ENCODE data around the gene ASIC4. TPM values are rescaled to one million over a fixed set of nuclear protein-coding genes. Genes with fewer than 3 reads are reported as not detected.
A peak's percentile ranks its signal among the peaks of the same experiment; 100 is the strongest.

The ASIC4 gene
- polyA plus RNA-seq, 2 of the 4 experiments (the other 2 are of a cell fraction): 0.04 TPM; not detected in 1

- TF ChIP-seq ESRRA (IDR thresholded peaks at IDR 0.05; ENCODE audit: borderline replicate concordance, low read length) (peak; percentile 95), PBX3 (IDR thresholded peaks at IDR 0.05) (no peak)
- CTCF ChIA-PET: interaction anchor here (0.6 to 79.1 kb wide), 38 partner anchors 8 to 227 kb away, joined by 3 to 3291 read pairs (median 4); partner anchors contain the start of genes ASIC4, GMPPA, OBSL1 and SPEG
- no peaks in the 10 kb centered on the region for H3K9me3 ChIP-seq
- H3K27ac ChIP-seq: no peak overlapping the region
- peaks cover 12% of the 10 kb centered on the region for H3K4me1 ChIP-seq
- WGBS (ENCODE audit: missing lambda C conversion rate): 79% methylated on average over 12 of the region's 12 CpGs
- DNase-seq (ENCODE audit: low read depth in 1 of 2, low spot score in 1 of 2) (no peak), ATAC-seq (no peak), FAIRE-seq (no peak)
- POLR2A ChIA-PET: interaction anchor here (0.6 to 1.5 kb wide), 2 partner anchors 30 to 153 kb away, joined by 3 to 11 read pairs; partner anchors contain the start of gene OBSL1
- H3K4me2 ChIP-seq: peak overlapping the region; percentile 89; the same call in 2 of the 3 replicates
- no peak overlapping the region for H3K4me3 ChIP-seq
Observed at GRCh38 chr2:219540784-219541504, 26.7 kb downstream of the ASIC4 start.

- Histone ChIP-seq H3K27ac (peak overlapping the region in 1 of 2 experiments; percentile 79; a peak in 3 of 6 replicates), H3K4me2 (peak overlapping the region; percentile 89), H3K4me1 (peaks cover 12% of the 10 kb centered on the region), H3K9me3 (no peaks in the 10 kb centered on the region), H3K4me3 (peak overlapping the region; percentile 32)
- FAIRE-seq: no peak
- TF ChIP-seq NPAS2 (CRISPR knock-in tag; IDR thresholded peaks at IDR 0.05; ENCODE audit: borderline replicate concordance) (no peak), HOXA7 (CRISPR knock-in tag; IDR thresholded peaks at IDR 0.05) (no peak), CTCF (IDR thresholded peaks at IDR 0.05) (peak; percentile 100), JUNB (IDR thresholded peaks at IDR 0.05) (no peak), RAD21 (conservative IDR thresholded peaks at IDR 0.05 in 1 of 2, IDR thresholded peaks at IDR 0.05 in 1 of 2) (peak; percentile 53 to 84), SMC3 (IDR thresholded peaks at IDR 0.05) (peak; percentile 97), BHLHE40 (IDR thresholded peaks at IDR 0.05; ENCODE audit: low read depth, low read length) (no peak), MAX (IDR thresholded peaks at IDR 0.05) (peak; percentile 52; the same call in 1 of the 2 replicates)
- peak; percentile 74 to 89 for DNase-seq (ENCODE audit: low read depth in 1 of 2, low spot score in 1 of 2)
- ATAC-seq: peak; percentile 38 to 69
- 0% methylated on average over 14 of the region's 48 CpGs for WGBS (ENCODE audit: missing lambda C conversion rate)
- POLR2A ChIA-PET: interaction anchor here (0.6 to 1.5 kb wide), 2 partner anchors 30 to 154 kb away, joined by 3 to 11 read pairs; partner anchors contain the start of gene OBSL1
- CTCF ChIA-PET: interaction anchor here (0.6 to 79.1 kb wide), 44 partner anchors 7 to 228 kb away, joined by 3 to 3291 read pairs (median 4); partner anchors contain the start of genes ASIC4, GMPPA, INHA and OBSL1
Observed at GRCh38 chr2:219541611-219542180, 27.4 kb downstream of the ASIC4 start.

- peak overlapping the region; percentile 61 for H3K4me3 ChIP-seq
- ATAC-seq (peak; percentile 57 to 68), FAIRE-seq (no peak), DNase-seq (ENCODE audit: low read depth in 1 of 2, low spot score in 1 of 2) (peak in 1 of 2 experiments; percentile 28)
- CTCF ChIA-PET: interaction anchor here (0.7 to 79.1 kb wide), 15 partner anchors 9 to 147 kb away, joined by 3 to 3291 read pairs (median 7); partner anchors contain the start of genes ASIC4, GMPPA, INHA and OBSL1
- POLR2A ChIA-PET: interaction anchor here (1.7 kb wide), 1 partner anchor 55 kb away, joined by 5 read pairs; the partner anchor contains the start of gene STK11IP
- H3K4me2 ChIP-seq: peak overlapping the region; percentile 89
- peak; percentile 76 for TF ChIP-seq PHF8 (IDR thresholded peaks at IDR 0.05; ENCODE audit: borderline replicate concordance, low read depth)
- no peak for TF ChIP-seq SMC3 (IDR thresholded peaks at IDR 0.05)
- no peak for TF ChIP-seq MAZ (IDR thresholded peaks at IDR 0.05; ENCODE audit: borderline replicate concordance, low read depth, low read length)
- H3K27ac ChIP-seq: peak overlapping the region; percentile 58 to 89
- H3K4me1 ChIP-seq: peaks cover 12% of the 10 kb centered on the region
- 9% methylated on average over 5 of the region's 66 CpGs for WGBS (ENCODE audit: missing lambda C conversion rate)
- H3K9me3 ChIP-seq: no peaks in the 10 kb centered on the region
Observed at GRCh38 chr2:219542931-219543595, 28.8 kb downstream of the ASIC4 start.
